ENCODE measurements around the gene NBEA. TPM values are rescaled to one million over a fixed set of nuclear protein-coding genes. Genes with fewer than 3 reads are reported as not detected.

Gene NBEA
- total and polyA plus RNA-seq, 2 experiments from 2014 or later, result 9.1 to 29.1 TPM

DNA sequence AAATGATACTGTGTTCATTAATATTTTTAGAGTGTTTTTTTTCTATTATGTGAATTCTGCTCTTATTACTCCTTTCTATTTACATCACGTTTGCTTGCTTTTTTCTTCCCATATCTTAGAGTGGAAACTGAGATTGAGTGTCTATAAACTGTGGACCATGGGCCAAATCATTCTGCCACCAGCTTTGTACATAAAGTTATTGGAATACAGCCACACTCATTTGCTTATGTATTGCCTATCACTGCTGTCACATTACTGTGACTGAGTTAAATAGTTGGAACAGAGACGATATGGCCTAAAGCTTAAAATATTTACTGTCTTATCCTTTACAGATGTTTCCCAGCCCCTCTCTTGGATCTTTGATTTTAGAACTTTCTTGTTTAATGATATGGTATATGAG, 274.1 kb downstream of the NBEA start:
- no peak overlapping the region for H3K27ac Mint-ChIP-seq
- no peaks in the 10 kb centered on the region for H4K20me1 ChIP-seq (replicated peaks; ENCODE audit: insufficient read depth)
- ATAC-seq (no peak), DNase-seq (ENCODE audit: low spot score) (no peak)
- no peaks in the 10 kb centered on the region for H3K9me2 ChIP-seq (ENCODE audit: insufficient read depth)
- H3K4me3 ChIP-seq, result no peak overlapping the region
- peaks cover 5% of the 10 kb centered on the region; the same call in 2 of the 3 replicates for H3K4me1 Mint-ChIP-seq
- TF ChIP-seq ZNF114 (CRISPR knock-in tag; IDR thresholded peaks at IDR 0.05), result no peak
- TF ChIP-seq STAT1 (IDR thresholded peaks at IDR 0.05; ENCODE audit: unreplicated experiment), result no peak
- no peak for TF ChIP-seq NANOG (IDR thresholded peaks at IDR 0.05; ENCODE audit: borderline replicate concordance)
- TF ChIP-seq, protein P1, sequence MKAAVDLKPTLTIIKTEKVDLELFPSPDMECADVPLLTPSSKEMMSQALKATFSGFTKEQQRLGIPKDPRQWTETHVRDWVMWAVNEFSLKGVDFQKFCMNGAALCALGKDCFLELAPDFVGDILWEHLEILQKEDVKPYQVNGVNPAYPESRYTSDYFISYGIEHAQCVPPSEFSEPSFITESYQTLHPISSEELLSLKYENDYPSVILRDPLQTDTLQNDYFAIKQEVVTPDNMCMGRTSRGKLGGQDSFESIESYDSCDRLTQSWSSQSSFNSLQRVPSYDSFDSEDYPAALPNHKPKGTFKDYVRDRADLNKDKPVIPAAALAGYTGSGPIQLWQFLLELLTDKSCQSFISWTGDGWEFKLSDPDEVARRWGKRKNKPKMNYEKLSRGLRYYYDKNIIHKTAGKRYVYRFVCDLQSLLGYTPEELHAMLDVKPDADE (IDR thresholded peaks at IDR 0.05), result no peak
- TF ChIP-seq POLR2AphosphoS5 (IDR thresholded peaks at IDR 0.05; ENCODE audit: low read depth), result no peak
- TF ChIP-seq, protein P2, sequence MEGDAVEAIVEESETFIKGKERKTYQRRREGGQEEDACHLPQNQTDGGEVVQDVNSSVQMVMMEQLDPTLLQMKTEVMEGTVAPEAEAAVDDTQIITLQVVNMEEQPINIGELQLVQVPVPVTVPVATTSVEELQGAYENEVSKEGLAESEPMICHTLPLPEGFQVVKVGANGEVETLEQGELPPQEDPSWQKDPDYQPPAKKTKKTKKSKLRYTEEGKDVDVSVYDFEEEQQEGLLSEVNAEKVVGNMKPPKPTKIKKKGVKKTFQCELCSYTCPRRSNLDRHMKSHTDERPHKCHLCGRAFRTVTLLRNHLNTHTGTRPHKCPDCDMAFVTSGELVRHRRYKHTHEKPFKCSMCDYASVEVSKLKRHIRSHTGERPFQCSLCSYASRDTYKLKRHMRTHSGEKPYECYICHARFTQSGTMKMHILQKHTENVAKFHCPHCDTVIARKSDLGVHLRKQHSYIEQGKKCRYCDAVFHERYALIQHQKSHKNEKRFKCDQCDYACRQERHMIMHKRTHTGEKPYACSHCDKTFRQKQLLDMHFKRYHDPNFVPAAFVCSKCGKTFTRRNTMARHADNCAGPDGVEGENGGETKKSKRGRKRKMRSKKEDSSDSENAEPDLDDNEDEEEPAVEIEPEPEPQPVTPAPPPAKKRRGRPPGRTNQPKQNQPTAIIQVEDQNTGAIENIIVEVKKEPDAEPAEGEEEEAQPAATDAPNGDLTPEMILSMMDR (conservative IDR thresholded peaks at IDR 0.05; ENCODE audit: low read depth in 2 of 2), result no peak
- TF ChIP-seq EZH2 (IDR thresholded peaks at IDR 0.05; ENCODE audit: low read depth, unreplicated experiment), result no peak
- TF ChIP-seq EZH2phosphoT487 (IDR thresholded peaks at IDR 0.05; ENCODE audit: unreplicated experiment), result no peak
- TF ChIP-seq JUNB (IDR thresholded peaks at IDR 0.05; ENCODE audit: unreplicated experiment), result no peak
- no peaks in the 10 kb centered on the region for H3K4me1 ChIP-seq (ENCODE audit: insufficient read depth)
- H2AFZ ChIP-seq, result no peak overlapping the region
- no peaks in the 10 kb centered on the region for H3K79me2 ChIP-seq (replicated peaks; ENCODE audit: insufficient read depth)
- peaks cover 6% of the 10 kb centered on the region; the same call in 1 of the 2 replicates for H3K36me3 ChIP-seq (ENCODE audit: insufficient read depth)
- H3K27me3 ChIP-seq (ENCODE audit: insufficient read depth), result no peaks in the 10 kb centered on the region
- peaks cover 8% of the 10 kb centered on the region; the same call in 2 of the 3 replicates for H3K9me3 Mint-ChIP-seq
- H3K27ac ChIP-seq (ENCODE audit: low read depth), result no peak overlapping the region
- no peaks in the 10 kb centered on the region for H3F3A ChIP-seq (replicated peaks; ENCODE audit: low read depth)
- no peak overlapping the region for H3K4me3 Mint-ChIP-seq
- H3K36me3 Mint-ChIP-seq (ENCODE audit: low read depth), result peaks cover 24% of the 10 kb centered on the region
- no peak overlapping the region for H3K4me2 ChIP-seq
- H3K27me3 Mint-ChIP-seq (ENCODE audit: insufficient read depth, low read depth, poor library complexity), result no peaks in the 10 kb centered on the region

DNA sequence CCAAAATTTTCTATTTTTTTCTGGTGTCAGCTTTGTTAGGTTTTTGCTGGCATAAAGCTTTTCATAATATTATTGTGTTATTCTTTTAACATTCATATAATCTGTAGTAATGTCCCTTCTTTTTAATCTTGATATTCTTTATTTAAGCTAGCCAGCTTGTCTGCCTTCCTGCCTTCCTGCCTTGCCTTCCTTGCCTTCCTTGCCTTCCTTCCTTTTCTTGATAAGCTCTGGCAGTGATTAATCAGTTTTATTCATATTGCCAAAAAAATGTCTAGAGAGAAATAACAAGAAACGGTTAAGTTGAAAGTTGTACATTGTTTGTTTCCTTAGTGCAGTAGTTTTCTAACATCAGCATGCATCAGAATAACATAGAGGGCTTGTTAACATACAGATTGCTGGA, 277.0 kb downstream of the NBEA start:
- Histone ChIP-seq H3K36me3 (ENCODE audit: insufficient read depth) (peaks cover 6% of the 10 kb centered on the region; the same call in 1 of the 2 replicates), H3K27ac (ENCODE audit: low read depth) (no peak overlapping the region), H4K20me1 (replicated peaks; ENCODE audit: insufficient read depth) (no peaks in the 10 kb centered on the region), H3K4me3 (no peak overlapping the region), H3F3A (replicated peaks; ENCODE audit: low read depth) (no peaks in the 10 kb centered on the region), H3K27me3 (ENCODE audit: insufficient read depth) (no peaks in the 10 kb centered on the region), H3K79me2 (replicated peaks; ENCODE audit: insufficient read depth) (no peaks in the 10 kb centered on the region), H3K4me2 (no peak overlapping the region), H3K9me2 (ENCODE audit: insufficient read depth) (no peaks in the 10 kb centered on the region), H3K4me1 (ENCODE audit: insufficient read depth) (no peaks in the 10 kb centered on the region), H2AFZ (no peak overlapping the region)
- no peaks in the 10 kb centered on the region for H3K27me3 Mint-ChIP-seq (ENCODE audit: insufficient read depth, low read depth, poor library complexity)
- no peak overlapping the region for H3K4me3 Mint-ChIP-seq
- ATAC-seq, result no peak
- peaks cover 8% of the 10 kb centered on the region; the same call in 2 of the 3 replicates for H3K9me3 Mint-ChIP-seq
- H3K4me1 Mint-ChIP-seq, result peaks cover 10% of the 10 kb centered on the region
- no peak for DNase-seq (ENCODE audit: low spot score)
- no peak overlapping the region for H3K27ac Mint-ChIP-seq
- peaks cover 24% of the 10 kb centered on the region for H3K36me3 Mint-ChIP-seq (ENCODE audit: low read depth)
- TF ChIP-seq, protein P1 (IDR thresholded peaks at IDR 0.05), result no peak
- TF ChIP-seq POLR2AphosphoS5 (IDR thresholded peaks at IDR 0.05; ENCODE audit: low read depth), result no peak
- no peak for TF ChIP-seq CREB1 (CRISPR knock-in tag; IDR thresholded peaks at IDR 0.05; ENCODE audit: low read depth)
- TF ChIP-seq STAT1 (IDR thresholded peaks at IDR 0.05; ENCODE audit: unreplicated experiment), result no peak
- TF ChIP-seq ZNF331 (CRISPR knock-in tag; IDR thresholded peaks at IDR 0.05; ENCODE audit: low read depth), result no peak
- TF ChIP-seq, protein P3, sequence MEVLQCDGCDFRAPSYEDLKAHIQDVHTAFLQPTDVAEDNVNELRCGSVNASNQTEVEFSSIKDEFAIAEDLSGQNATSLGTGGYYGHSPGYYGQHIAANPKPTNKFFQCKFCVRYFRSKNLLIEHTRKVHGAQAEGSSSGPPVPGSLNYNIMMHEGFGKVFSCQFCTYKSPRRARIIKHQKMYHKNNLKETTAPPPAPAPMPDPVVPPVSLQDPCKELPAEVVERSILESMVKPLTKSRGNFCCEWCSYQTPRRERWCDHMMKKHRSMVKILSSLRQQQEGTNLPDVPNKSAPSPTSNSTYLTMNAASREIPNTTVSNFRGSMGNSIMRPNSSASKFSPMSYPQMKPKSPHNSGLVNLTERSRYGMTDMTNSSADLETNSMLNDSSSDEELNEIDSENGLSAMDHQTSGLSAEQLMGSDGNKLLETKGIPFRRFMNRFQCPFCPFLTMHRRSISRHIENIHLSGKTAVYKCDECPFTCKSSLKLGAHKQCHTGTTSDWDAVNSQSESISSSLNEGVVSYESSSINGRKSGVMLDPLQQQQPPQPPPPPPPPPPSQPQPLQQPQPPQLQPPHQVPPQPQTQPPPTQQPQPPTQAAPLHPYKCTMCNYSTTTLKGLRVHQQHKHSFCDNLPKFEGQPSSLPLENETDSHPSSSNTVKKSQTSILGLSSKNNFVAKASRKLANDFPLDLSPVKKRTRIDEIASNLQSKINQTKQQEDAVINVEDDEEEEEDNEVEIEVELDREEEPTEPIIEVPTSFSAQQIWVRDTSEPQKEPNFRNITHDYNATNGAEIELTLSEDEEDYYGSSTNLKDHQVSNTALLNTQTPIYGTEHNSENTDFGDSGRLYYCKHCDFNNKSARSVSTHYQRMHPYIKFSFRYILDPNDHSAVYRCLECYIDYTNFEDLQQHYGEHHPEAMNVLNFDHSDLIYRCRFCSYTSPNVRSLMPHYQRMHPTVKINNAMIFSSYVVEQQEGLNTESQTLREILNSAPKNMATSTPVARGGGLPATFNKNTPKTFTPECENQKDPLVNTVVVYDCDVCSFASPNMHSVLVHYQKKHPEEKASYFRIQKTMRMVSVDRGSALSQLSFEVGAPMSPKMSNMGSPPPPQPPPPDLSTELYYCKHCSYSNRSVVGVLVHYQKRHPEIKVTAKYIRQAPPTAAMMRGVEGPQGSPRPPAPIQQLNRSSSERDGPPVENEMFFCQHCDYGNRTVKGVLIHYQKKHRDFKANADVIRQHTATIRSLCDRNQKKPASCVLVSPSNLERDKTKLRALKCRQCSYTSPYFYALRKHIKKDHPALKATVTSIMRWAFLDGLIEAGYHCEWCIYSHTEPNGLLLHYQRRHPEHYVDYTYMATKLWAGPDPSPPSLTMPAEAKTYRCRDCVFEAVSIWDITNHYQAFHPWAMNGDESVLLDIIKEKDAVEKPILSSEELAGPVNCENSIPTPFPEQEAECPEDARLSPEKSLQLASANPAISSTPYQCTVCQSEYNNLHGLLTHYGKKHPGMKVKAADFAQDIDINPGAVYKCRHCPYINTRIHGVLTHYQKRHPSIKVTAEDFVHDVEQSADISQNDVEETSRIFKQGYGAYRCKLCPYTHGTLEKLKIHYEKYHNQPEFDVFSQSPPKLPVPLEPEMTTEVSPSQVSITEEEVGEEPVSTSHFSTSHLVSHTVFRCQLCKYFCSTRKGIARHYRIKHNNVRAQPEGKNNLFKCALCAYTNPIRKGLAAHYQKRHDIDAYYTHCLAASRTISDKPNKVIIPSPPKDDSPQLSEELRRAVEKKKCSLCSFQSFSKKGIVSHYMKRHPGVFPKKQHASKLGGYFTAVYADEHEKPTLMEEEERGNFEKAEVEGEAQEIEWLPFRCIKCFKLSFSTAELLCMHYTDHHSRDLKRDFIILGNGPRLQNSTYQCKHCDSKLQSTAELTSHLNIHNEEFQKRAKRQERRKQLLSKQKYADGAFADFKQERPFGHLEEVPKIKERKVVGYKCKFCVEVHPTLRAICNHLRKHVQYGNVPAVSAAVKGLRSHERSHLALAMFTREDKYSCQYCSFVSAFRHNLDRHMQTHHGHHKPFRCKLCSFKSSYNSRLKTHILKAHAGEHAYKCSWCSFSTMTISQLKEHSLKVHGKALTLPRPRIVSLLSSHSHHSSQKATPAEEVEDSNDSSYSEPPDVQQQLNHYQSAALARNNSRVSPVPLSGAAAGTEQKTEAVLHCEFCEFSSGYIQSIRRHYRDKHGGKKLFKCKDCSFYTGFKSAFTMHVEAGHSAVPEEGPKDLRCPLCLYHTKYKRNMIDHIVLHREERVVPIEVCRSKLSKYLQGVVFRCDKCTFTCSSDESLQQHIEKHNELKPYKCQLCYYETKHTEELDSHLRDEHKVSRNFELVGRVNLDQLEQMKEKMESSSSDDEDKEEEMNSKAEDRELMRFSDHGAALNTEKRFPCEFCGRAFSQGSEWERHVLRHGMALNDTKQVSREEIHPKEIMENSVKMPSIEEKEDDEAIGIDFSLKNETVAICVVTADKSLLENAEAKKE (CRISPR knock-in tag; IDR thresholded peaks at IDR 0.05), result no peak

Measured in GM23338 (cell line).